Measurements from ENCODE around the gene WDR12.

WDR12 gene

DNA sequence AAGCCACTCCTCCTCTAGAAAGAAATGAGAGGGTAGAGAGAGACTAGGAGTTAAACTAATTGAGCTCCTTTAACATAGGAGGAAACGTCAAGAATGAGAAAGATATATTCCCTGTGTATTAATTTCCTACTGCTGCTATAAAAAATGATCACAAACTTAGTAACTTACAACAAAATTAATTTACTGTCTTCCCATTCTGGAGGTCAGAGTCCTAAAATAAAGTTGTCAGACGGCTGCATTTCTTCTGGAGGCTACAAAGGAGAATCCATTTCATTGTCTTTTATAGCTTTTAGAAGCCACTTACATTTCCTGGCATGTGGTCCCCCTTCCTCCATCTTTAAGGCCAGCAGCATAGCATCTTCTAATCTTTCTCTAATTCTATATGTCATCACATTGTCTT, 66.8 kb downstream of the WDR12 start:
- TF ChIP-seq NFIC (IDR thresholded peaks at IDR 0.05), result no peak
- no peak for TF ChIP-seq CREB1 (IDR thresholded peaks at IDR 0.05; ENCODE audit: low read depth)
- no peak for TF ChIP-seq EP300 (IDR thresholded peaks at IDR 0.05; ENCODE audit: borderline replicate concordance)
- no peak for TF ChIP-seq TAF1 (IDR thresholded peaks at IDR 0.05; ENCODE audit: low read depth)
- no peak for TF ChIP-seq TCF12 (IDR thresholded peaks at IDR 0.05; ENCODE audit: low read depth)
- TF ChIP-seq, protein P1, sequence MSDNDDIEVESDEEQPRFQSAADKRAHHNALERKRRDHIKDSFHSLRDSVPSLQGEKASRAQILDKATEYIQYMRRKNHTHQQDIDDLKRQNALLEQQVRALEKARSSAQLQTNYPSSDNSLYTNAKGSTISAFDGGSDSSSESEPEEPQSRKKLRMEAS (IDR thresholded peaks at IDR 0.05), result no peak
- no peak for TF ChIP-seq RAD21 (IDR thresholded peaks at IDR 0.05; ENCODE audit: low read depth)
- TF ChIP-seq, protein P2, sequence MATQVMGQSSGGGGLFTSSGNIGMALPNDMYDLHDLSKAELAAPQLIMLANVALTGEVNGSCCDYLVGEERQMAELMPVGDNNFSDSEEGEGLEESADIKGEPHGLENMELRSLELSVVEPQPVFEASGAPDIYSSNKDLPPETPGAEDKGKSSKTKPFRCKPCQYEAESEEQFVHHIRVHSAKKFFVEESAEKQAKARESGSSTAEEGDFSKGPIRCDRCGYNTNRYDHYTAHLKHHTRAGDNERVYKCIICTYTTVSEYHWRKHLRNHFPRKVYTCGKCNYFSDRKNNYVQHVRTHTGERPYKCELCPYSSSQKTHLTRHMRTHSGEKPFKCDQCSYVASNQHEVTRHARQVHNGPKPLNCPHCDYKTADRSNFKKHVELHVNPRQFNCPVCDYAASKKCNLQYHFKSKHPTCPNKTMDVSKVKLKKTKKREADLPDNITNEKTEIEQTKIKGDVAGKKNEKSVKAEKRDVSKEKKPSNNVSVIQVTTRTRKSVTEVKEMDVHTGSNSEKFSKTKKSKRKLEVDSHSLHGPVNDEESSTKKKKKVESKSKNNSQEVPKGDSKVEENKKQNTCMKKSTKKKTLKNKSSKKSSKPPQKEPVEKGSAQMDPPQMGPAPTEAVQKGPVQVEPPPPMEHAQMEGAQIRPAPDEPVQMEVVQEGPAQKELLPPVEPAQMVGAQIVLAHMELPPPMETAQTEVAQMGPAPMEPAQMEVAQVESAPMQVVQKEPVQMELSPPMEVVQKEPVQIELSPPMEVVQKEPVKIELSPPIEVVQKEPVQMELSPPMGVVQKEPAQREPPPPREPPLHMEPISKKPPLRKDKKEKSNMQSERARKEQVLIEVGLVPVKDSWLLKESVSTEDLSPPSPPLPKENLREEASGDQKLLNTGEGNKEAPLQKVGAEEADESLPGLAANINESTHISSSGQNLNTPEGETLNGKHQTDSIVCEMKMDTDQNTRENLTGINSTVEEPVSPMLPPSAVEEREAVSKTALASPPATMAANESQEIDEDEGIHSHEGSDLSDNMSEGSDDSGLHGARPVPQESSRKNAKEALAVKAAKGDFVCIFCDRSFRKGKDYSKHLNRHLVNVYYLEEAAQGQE (IDR thresholded peaks at IDR 0.05; ENCODE audit: low read depth), result no peak
- no peak for TF ChIP-seq FOXM1 (IDR thresholded peaks at IDR 0.05; ENCODE audit: borderline replicate concordance, low read depth)

DNA sequence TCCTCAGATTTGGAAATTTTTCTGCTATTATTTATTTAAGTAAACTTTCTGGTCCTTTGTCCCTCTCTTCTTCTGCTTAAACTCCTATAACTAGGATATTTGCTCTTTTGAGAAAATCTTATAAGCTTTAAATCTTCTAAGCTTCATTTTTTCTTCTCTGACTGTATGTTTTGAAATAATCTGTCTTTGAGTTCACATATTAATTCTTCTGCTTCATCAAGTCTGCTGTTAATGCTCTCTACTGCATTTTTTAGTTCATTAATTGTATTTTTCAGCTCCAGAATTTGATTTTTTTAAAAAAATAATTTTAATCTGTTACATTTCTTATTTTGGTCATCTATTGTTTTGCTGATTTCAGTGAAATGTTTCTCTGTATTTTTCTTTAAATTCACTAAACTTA, 68.8 kb downstream of the WDR12 start:
- TF ChIP-seq, protein P2 (IDR thresholded peaks at IDR 0.05; ENCODE audit: low read depth), result no peak
- TF ChIP-seq RAD21 (IDR thresholded peaks at IDR 0.05; ENCODE audit: low read depth) (no peak), TEAD4 (IDR thresholded peaks at IDR 0.05) (no peak), TCF12 (IDR thresholded peaks at IDR 0.05; ENCODE audit: low read depth) (no peak), YY1 (IDR thresholded peaks at IDR 0.05; ENCODE audit: low read depth) (no peak), FOXM1 (IDR thresholded peaks at IDR 0.05; ENCODE audit: borderline replicate concordance, low read depth) (no peak), NFIC (IDR thresholded peaks at IDR 0.05) (no peak), EP300 (IDR thresholded peaks at IDR 0.05; ENCODE audit: borderline replicate concordance) (no peak)
- TF ChIP-seq, protein P1 (IDR thresholded peaks at IDR 0.05), result no peak

DNA sequence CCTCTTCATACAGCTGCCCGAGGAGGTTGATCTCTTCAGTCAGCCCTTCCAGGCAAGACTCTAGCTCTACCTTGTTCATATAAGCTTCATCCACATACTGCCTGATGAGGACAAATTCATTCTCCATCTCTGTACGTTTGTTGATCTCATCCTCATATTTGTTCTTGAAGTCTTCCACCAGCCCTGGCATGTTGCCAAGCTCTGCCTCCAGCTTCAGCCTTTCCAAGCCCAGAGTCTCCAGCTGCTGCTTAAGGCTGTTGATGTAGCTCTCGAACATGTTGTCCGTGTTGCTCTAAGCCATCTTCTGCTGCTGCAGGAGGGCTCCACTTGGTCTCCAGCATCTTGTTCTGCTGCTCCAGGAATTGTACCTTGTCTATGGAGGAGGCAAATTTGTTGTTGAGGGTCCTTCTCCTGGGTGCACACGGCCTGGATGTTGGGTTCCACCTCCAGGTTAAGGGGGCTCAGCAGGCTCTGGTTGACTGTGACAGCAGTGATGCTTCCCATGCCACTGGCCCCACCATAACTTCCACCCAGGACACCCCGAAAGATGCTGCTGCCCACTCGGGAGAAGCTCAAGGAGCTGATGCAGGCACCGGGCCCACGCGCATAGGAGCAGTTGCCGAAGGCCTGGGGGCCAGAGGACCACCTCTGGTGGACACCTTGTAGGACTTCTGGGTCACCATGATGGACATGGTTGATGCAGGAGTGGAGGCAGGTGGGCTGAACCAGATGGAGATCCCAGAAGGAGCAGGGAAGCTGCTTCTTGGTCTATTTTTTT, 70.2 kb downstream of the WDR12 start:
- TF ChIP-seq, protein P1 (IDR thresholded peaks at IDR 0.05), result no peak
- no peak for TF ChIP-seq TEAD4 (IDR thresholded peaks at IDR 0.05)
- TF ChIP-seq TAF1 (IDR thresholded peaks at IDR 0.05; ENCODE audit: low read depth), result no peak
- TF ChIP-seq CREB1 (IDR thresholded peaks at IDR 0.05; ENCODE audit: low read depth), result no peak
- TF ChIP-seq TCF12 (IDR thresholded peaks at IDR 0.05; ENCODE audit: low read depth), result no peak
- TF ChIP-seq, protein P3, sequence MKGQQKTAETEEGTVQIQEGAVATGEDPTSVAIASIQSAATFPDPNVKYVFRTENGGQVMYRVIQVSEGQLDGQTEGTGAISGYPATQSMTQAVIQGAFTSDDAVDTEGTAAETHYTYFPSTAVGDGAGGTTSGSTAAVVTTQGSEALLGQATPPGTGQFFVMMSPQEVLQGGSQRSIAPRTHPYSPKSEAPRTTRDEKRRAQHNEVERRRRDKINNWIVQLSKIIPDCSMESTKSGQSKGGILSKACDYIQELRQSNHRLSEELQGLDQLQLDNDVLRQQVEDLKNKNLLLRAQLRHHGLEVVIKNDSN (IDR thresholded peaks at IDR 0.05), result no peak
- no peak for TF ChIP-seq CEBPB (IDR thresholded peaks at IDR 0.05)
- TF ChIP-seq EGR1 (IDR thresholded peaks at IDR 0.05), result no peak
- TF ChIP-seq EP300 (IDR thresholded peaks at IDR 0.05; ENCODE audit: borderline replicate concordance), result no peak
- TF ChIP-seq YY1 (IDR thresholded peaks at IDR 0.05; ENCODE audit: low read depth), result no peak

DNA sequence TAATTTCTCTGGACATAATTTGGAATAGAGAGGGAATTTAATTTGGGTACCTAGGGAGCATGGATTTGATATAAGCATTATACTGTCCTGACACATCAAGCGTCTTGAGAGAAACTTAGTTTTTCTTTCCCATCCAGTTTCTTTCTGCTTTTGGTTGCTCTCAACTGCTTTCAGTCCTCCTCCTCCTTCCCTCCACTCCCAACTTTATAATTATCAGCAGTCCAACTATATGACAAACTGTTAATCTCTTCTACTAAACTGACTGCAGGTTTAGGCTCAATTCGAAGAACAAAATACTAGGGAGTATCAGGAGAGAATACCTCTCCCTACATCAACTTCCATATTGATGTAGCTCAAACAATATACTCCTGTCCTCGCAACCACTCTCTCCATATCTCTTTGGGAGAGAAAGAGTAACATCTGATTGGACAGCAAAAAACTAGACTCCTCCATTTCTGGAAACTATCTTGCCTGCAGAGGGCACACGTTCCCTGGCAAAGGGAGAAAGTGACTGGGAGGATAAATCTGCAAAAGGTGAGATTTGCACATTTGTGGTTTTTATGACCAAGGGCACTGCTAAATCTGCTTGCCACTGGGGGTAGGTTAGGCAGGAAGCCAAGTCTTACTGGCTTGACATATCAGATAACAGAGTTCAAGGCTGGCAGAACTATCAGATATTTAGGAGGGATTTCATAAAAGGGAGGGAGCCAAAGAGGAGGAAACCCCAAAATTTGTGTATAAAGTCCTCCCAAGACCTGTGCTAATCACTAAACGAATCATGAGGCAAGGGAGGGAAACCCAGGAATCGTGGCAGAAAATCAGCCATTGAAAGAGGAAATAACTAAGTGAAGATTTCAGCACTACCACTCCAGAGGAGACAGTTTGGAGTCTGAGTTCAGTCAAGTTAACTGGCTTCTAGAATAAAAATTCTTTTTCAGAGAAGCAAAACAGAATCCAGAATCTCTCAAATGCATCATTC, 79.9 kb downstream of the WDR12 start:
- TF ChIP-seq FOXM1 (IDR thresholded peaks at IDR 0.05; ENCODE audit: borderline replicate concordance, low read depth) (no peak), RAD21 (IDR thresholded peaks at IDR 0.05; ENCODE audit: low read depth) (peak; percentile 92)

DNA sequence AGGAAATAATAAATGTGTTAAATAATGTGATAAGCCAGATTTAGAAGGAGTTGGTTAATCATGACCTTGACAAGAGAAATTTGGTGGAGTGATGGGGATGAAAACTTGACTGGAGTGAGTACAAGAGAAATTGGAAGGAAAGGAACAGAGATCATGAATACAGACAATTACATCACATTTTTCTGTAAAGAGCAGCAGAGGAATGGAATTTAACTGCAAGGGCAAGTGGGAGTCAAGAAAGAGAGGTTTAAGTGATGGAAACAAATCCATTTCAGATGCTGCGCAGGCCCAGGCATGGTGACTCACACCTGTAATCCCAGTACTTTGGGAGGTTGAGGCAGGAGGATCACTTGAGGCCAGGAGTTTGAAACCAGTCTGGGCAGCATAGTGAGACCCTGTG, 86.6 kb downstream of the WDR12 start:
- TF ChIP-seq FOXM1 (IDR thresholded peaks at IDR 0.05; ENCODE audit: borderline replicate concordance, low read depth), result no peak
- no peak for TF ChIP-seq EP300 (IDR thresholded peaks at IDR 0.05; ENCODE audit: borderline replicate concordance)
- TF ChIP-seq NFIC (IDR thresholded peaks at IDR 0.05), result no peak
- TF ChIP-seq TCF12 (IDR thresholded peaks at IDR 0.05; ENCODE audit: low read depth), result no peak
- TF ChIP-seq CREB1 (IDR thresholded peaks at IDR 0.05; ENCODE audit: low read depth), result no peak
- TF ChIP-seq TAF1 (IDR thresholded peaks at IDR 0.05; ENCODE audit: low read depth), result no peak
- TF ChIP-seq, protein P3 (IDR thresholded peaks at IDR 0.05), result no peak
- no peak for TF ChIP-seq ZBTB7A (IDR thresholded peaks at IDR 0.05; ENCODE audit: low read depth)
- TF ChIP-seq EGR1 (IDR thresholded peaks at IDR 0.05), result no peak
- TF ChIP-seq, protein P2 (IDR thresholded peaks at IDR 0.05; ENCODE audit: low read depth), result no peak
- no peak for TF ChIP-seq TEAD4 (IDR thresholded peaks at IDR 0.05)
- TF ChIP-seq, protein P1 (IDR thresholded peaks at IDR 0.05), result no peak
- no peak for TF ChIP-seq CEBPB (IDR thresholded peaks at IDR 0.05)
- no peak for TF ChIP-seq YY1 (IDR thresholded peaks at IDR 0.05; ENCODE audit: low read depth)
- no peak for TF ChIP-seq RAD21 (IDR thresholded peaks at IDR 0.05; ENCODE audit: low read depth)

Data from Ishikawa (cell line).